ENCODE measurements around the gene MTF1.
"Not testable (repeated sequence)": the region's sequence is repeated elsewhere in the genome, so short reads cannot be mapped to it uniquely, and the experiment has no call there.

Gene MTF1

DNA sequence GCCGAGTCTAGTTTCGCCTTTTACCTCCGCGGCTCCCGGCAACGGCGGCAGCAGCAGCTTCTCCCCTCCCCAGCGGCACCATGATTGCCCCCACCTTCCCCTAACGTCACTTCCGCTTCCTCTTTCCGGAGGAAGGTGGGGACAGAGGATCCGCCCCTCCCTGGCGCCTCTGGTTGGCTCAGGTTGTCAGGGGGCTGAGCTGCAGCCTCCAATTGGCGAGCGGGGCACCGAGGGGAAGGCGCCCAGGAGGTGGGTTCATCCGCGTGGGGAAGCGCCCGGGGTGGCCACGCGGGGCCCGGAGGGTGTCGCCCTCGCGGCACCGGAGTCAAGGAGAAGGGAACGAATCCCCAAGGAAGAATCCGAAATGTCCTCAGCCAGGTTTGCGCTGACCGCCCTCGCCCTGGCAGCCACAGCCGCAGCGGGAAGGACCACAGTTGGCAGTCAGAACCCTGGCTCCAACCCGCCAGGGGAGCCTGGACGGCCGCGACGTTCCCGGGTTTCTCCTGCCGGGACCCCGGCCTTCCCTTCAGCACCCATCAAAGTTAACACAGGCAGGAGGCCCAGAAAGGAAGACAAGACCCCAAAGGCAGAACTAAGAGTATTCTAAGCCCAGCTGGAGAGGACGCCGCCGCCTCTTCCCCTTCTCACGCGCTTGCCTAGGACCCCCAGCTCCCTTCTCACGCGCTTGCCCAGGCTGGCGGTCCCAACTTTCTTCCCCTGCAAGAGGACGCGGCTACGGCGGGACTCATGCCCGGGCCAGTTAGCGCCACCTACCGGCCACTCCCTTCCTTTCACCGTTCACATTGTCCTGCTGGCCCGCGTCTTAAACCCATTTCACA, at the start of gene MTF1:
Gene MTF1, minus strand, starts transcription at position 86 of the 839 bp plus-strand sequence. CDS start 1,934 bp downstream, outside the sequence.
- DNase-seq (ENCODE audit: low read depth) = peak; percentile 84

DNA sequence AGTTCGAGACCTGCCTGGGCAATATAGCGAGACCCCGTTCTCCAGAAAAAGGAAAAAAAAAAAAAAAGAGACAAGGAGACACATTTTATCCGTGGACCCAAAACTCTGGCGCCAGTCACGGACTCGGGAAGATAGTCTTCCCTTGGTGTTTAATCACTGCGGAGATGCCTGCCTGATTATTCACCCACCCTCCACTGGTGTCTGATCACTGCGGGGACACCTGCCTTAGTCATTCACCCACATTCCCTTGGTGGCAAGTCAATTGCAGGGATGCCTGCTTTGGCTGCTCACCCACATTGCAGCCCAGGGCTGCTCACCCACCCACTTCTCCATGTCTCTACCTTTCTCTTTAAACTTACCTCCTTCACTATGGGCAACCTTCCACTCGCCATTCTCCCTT, 49.1 kb upstream of the MTF1 start:
- DNase-seq (ENCODE audit: low read depth) = not testable (repeated sequence)

DNA sequence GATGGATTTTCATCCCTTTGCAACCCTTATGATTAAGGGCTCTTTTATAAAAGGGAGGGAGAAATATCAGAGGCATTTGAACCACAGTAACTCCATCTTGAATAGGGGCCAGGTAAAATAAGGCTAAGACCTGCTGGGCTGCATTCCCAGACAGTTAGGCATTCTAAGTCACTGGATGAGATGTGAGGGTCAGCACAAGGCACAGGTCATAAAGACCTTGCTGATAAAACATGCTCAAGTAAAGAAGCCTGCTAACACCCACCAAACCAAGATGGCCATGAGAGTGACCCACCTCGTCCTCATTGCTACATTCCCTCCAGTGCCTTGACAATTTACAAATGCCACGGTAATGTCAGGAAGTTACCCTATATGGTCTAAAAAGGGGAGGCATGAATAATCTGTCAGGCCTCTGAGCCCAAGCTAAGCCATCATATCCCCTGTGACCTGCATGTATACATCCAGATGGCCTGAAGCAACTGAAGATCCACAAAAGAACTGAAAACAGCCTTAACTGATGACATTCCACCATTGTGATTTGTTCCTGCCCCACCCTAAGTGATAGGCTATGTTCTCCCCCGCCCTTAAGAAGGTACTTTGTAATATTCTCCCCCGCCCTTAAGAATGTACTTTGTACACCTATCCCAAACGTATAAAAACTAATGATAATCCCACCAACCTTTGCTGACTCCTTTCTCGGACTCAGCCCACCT, 48.2 kb upstream of the MTF1 start:
- not testable (repeated sequence) for DNase-seq (ENCODE audit: low read depth)

DNA sequence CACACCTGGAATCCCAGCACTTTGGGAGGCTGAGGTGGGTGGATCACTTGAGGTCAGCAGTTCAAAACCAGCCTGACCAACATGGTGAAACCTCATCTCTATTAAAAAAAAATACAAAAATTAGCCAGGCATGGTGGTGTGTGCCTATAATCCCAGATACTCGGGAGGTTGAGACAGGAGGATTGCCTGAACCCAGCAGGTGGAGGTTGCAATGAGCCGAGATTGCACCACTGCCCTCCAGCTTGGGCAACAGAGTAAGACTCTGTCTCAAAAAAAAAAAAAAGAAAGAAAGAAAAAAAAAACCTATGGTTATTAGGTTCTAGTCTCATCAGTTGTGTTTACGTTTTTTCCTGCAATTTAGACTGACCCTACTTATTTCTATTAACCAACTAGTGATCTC, 47.2 kb upstream of the MTF1 start:
- DNase-seq (ENCODE audit: low read depth) = not testable (repeated sequence)

DNA sequence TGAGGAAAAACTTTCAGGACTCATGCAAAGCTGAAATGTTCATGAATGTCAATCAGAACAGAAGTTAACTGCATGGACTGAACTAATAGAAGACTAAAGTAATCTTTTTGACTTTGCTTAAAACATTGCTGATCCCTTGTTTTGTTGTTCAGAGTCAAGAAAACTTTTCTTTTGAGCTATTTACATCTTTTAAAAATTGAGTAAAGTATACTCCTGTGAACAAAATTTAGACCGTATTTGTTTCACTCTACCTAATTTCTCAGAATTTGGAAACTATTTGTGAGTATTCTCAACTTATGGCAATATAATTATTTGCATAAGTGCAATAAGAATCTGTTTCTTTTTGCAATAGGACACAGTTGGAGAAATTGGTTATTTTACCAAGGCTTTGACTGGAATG, 46.3 kb upstream of the MTF1 start:
- no peak for DNase-seq (ENCODE audit: low read depth)

DNA sequence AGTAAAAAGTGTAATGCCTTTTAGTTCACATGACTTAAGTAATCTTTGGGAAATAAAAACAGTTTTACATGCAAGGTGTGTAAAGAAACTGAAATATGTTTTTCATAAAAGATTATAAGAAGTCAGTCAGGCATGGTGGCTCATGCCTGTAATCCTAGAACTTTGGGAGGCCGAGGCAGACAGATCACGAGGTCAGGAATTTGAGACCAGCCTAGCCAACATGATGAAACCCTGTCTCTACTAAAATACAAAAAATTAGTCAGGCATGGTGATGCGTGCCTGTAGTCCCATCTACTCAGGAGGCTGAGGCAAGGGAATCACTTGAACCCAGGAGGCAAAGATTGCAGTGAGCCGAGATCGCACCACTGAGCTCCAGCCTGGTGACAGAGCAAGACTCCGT, 44.5 kb upstream of the MTF1 start:
- not testable (repeated sequence) for DNase-seq (ENCODE audit: low read depth)

DNA sequence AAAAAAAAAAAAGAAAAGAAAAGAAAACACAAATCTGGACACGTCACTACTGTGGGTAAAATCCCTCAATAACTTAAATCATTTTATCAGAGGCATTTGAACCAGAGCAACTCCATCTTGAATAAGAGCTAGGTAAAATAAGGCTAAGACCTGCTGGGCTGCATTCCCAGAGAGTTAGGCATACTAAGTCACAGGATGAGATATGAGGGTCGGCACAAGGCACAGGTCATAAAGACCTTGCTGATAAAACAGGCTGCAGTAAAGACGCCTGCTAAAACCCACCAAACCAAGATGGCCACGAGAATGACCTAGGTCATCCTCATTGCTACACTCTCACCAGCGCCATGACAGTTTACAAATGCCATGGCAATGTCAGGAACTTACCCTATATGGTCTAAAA, 43.6 kb upstream of the MTF1 start:
- no peak for DNase-seq (ENCODE audit: low read depth)

DNA sequence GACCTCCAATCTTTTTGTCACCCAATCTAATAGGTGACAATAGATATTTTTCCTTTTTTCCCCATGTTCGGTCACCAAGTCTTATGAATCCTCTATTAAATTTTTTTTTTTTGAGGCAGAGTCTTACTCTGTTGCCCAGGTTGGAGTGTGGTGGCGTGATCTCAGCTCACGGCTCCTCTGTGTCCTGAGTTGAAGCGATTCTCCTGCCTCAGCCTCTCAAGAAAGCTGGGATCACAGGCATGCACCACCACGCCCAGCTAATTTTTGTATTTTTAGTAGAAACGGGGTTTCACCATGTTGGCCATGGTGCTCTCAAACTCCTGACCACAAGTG, 42.5 kb upstream of the MTF1 start:
- no peak for DNase-seq (ENCODE audit: low read depth)

DNA sequence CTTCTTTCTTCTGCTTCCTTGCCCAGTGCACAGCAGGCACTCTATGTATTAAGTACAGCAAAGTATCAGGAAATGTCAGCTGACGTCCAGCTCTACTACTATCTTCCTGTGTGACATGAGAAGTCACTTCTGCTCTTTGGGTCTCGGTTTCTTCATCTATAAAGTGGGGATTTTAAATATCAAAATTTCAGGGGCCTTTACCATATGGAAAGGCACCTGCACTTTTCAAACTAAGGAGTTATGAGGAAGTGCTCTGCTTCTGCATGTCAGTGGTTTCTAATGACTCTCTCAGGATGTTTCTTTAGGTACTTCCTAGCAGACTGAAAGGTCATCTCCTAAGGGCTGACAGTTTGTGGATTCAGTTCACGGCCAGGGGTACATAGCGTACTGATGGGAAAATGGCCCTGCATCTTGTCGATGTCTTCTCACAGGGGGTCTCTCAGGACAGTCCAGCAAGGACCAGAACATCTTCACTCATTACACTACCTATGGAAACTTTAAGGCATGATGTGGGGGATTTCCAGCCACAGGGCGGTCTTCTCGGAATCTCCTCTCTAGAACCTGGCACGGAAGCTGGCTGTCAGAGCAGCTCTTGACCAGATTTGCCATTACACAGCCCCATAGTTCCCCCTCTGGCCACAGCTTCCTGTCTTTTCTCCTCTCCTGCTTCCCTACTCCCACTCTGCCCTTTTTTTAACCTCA, 42.0 kb upstream of the MTF1 start:
- no peak for DNase-seq (ENCODE audit: low read depth)

DNA sequence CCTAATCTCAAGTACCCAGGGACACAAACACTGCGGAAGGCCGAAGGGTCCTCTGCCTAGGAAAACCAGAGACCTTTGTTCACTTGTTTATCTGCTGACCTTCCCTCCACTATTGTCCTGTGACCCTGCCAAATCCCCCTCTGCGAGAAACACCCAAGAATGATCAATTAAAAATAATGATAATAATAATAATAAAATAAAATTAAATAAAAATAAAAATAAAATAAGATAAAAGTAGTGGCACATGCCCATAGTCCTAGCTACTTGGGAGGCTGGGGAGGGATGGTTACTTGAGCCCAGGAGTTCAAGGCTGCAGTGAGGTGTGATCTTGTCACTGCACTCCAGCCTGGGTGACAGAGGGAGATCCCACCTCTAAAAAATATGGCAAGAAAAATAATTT, 38.2 kb upstream of the MTF1 start:
- not testable (repeated sequence) for DNase-seq (ENCODE audit: low read depth)

DNA sequence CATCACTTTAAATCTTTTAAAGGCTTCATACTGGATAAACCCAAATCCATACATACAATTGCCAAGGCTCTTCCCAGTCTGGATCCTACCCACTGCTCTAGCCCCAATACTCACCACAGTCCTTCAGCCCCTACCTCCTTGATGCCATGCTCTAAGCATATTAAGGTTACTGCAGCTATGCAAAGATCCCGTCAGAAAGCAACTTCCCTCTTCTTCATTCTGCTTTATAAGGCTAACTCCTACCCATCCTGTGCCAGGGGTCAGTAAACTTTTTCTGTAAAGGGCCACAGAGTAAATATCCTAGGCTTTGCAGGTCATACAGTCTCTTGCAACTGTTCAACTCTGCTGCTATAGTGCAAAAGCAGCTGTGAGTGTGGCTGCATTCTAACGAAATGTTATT, 34.3 kb upstream of the MTF1 start:
- no peak for DNase-seq (ENCODE audit: low read depth)

DNA sequence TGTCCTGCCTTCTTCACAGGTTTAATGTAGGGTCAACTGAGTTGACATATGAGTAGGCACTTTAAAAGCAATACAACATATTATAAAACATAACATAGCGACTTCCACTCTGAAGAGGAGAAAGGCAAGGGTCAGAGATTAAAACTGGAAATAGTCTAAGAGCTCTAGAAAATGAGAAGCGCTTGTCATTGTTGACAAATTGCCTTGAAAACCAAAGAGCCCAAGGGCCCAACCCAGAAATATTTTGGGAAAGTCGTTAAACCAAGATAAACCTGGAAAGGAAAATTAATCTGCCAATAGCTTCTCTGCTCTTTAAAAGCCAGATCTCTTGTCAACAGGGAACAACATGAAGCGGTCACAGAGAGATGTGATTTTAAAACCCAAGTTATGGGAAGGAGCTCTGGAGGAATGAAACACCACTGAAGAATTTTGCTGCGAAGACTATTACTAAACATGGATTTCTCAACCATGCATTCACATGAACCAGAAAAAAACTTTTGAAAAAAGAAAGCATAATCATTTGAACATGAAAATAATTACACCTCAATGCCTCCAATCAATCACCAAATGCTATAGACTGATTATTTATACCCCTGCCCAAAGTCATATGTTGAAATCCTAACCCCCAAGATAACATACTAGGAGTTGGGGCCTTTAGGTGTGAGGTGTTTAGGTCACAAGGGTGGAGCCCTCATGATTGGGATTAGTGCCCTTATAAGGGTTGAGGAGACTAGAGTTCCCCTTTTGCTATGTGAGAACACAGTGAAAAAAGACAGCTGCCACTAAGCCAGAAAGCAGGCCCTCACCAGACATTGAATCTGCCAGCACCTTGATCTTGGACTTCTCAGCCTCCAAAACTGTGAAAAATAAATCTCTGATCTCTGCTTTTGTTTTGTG, 33.0 kb upstream of the MTF1 start:
- DNase-seq (ENCODE audit: low read depth) = no peak

DNA sequence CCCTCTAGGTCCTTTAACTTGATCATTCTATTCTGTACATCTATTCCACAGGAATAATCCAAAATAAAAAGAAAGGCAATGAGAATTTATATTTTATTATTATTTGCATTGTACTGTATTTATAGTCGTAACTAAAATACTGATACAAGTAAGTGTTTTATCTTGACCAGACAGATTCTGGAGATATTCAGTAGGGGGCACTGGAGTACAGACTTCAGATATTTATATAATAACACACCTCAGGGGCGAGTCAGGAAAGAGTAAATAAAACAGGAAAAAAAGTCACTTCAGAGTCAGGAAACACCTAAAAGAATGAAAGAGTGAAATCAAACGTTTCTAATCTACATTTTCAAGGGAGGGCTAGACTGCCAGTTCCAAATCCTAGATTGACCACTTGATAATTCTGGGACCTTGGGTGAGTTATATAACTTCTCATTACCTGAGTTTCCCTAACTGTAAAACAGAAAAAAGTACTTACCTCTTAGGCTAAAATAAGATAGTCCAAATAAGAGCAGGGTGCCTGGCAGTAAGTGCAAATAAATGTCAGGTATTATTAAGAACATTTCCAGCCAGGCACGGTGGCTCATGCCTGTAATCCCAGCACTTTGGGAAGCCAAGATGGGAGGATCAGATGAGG, 31.1 kb upstream of the MTF1 start:
- DNase-seq (ENCODE audit: low read depth) = no peak

DNA sequence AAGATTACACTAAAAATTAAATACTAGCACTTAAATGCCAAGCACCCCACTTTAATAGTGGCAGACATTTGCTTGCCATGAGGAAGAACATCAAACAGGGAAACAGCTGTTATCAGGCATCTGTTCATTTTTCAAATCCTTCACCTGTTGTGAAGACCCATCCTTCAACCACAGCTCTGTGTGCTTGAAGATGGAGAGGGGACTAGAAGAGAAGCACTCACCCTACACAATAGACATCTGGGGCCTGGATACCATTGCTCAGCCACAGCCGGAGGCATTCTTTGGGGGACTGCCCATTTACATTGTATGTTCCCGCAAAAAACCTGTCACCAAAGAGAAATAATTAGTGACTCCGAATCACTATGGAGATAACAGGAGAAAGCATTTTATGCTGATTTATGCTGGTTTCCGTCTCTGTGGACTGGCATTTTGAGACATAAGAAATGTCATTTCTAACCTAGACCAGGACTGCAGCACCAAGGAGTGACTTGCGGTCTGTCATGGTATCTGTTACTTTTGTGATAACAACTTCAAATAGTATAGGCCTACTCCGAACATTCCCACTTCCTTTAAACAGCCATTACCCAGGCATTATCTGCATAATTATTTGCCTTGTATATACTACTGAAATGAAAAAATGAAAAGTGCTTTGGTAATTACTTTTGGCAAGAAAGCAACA, 28.8 kb upstream of the MTF1 start:
- no peak for DNase-seq (ENCODE audit: low read depth)

DNA sequence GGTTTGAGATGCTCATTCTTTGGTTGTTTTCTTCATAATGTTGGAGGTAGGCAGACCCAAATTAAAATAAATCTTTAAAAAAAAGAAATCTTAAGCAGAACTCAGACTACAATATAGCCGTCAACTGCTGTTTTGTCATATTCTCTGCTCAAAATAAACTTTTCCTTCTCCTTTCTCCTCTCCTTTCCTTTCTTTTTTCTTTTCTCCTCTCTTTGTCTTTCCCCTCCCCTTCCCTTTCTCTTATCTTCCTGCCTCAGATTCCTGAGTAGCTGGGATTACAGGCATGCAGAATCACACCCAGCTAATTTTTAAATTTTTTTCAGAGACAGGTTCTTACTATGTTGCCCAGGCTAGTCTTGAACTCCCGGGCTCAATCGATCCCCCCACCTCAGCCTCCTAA, 24.8 kb upstream of the MTF1 start:
- no peak for DNase-seq (ENCODE audit: low read depth)

DNA sequence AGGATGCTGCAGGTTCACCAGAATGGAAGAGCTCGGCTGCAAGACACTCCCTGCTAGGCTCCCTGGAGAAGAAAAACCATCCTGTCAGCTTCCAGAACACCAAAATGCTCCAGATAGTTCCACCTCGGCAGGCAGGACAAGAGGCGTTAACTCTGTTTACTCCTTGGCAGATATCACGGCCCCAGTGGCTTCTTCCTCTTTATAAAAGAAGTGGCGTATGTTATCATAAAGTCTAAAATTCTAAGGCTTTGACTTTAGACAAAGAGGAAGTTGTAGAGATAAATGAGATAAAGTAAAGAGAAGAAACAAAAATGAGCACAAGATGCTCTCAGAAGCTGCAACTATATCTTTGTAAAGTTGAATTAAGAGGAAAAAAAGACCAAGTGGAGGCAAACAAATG, 24.3 kb upstream of the MTF1 start:
- DNase-seq (ENCODE audit: low read depth) = no peak

DNA sequence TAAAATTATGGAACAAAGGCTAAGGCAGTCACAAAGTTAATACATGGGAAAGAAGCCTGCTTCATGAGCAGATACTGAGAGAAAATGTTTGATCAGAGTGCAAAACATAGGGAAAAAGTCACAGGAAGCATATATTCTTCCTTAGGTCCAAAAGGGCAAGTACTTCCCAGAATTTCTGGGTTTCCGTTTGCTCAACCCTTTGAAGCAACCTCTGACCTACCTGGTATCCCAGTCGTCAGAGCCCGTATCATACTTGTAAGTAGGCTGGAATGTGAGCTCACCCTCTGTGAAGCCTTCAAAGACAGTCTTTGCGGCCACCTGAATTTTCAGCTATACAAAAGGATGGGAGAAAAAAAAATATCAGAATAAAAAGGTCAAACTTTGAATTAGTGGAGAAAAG, 20.5 kb upstream of the MTF1 start:
- DNase-seq (ENCODE audit: low read depth) = no peak

DNA sequence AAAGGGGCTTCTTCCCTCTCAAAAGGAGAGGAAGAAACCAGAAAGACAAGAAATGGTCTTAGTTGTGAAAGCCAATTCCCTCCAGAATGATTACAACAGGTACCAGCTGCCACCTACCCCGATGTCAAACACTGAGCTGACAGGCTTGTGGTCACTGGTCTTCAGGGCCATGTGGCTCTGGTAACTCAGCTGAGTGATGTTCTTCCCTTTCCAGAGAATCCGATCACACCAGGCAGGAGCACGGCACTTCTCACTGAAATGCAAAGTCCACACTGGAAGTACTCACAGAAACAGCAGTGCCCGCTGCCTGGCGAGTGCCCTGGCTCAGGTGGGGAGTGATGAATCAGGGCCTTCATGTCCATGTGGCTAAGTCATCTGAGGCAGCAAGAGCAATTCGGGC, 18.7 kb upstream of the MTF1 start:
- DNase-seq (ENCODE audit: low read depth) = no peak

DNA sequence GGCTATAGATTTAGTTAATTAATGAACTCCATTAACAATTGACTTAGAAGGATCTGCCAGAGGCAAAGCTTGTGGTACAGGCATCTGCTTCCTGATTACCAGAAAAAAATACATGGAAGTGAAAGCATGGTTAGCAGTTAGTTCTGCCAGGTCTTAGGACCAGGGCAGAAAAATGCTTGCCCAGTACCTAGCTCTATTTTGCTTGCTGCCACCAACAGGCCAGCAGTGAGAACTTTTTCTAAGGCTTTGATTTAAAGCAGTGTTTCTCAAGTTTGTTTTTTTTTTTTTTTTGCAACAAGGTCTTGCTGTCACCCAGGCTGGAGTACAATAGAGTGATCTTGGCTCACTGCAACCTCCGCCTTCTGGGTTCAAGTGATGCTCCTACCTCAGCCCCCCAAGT, 16.4 kb upstream of the MTF1 start:
- no peak for DNase-seq (ENCODE audit: low read depth)

DNA sequence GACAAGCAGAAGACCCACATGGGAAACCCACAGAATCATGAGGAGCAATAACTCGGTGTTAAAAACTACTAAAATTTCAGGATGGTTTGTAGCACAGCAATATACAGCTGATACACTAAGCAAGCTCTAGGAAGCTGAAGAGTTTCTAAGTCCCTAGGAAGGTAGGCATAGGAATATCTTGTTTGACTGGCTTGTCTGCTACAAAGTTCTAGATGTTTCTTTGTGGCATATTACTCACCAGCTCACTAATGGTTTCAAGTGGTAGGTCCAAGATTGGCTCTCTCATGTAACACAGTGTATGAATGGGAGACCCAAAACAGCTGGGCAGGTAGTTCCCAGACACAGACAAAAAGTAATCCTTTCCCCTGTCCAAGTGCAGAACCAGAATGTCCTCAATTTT, 13.3 kb upstream of the MTF1 start:
- no peak for DNase-seq (ENCODE audit: low read depth)

DNA sequence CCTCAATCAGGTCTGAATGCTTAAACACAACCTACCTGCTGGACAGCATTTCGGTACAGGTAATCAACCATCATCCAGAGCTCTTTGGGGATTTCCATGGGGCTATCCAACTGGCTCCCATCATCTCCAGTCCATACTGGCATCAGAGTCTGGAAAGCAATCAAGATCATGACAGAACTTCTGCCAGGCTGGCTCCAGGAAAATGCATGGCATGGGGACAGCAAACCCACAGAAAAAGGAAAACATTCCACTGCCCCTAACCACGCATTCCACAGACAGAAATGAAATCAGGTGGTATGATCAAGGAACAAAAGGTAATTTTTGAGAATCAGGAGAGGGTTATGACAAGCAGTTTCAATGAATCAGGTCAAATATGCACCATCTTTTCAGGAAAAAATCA, 9.1 kb upstream of the MTF1 start:
- DNase-seq (ENCODE audit: low read depth) = no peak

Measured in non-pigmented ciliary epithelial cell (primary cell).